Suprapubic skin (tissue), 4 donors: ENCODE data around the gene PIERCE2.
A peak's percentile ranks its signal among the peaks of the same experiment; 100 is the strongest.

Experiments
- EP300 ChIP-seq: sonication (generic); formaldehyde crosslinking; IDR thresholded peaks from one replicate; pipeline ENCODE4 v1.6.1; 2017; ENCODE audit warnings: antibody characterized with exemption
- POLR2AphosphoS5 ChIP-seq, 3 donors: sonication (generic); formaldehyde crosslinking; IDR thresholded peaks; one replicate each; pipeline ENCODE4 v1.6.1; 2017; ENCODE audit warnings: antibody characterized with exemption in 3 of 3
- TF ChIP-seq, protein P1 (sequence below), 2 donors: fragments of 200-600 bp in 1 of 2; fragments of 450-650 bp in 1 of 2; sonication (generic) in 1 of 2; IDR thresholded peaks; one replicate each; pipeline ENCODE4 v1.5.1; 2016 to 2019; ENCODE audit warnings: antibody characterized with exemption in 2 of 2, mild to moderate bottlenecking in 1 of 2, moderate library complexity in 1 of 2

DNA sequence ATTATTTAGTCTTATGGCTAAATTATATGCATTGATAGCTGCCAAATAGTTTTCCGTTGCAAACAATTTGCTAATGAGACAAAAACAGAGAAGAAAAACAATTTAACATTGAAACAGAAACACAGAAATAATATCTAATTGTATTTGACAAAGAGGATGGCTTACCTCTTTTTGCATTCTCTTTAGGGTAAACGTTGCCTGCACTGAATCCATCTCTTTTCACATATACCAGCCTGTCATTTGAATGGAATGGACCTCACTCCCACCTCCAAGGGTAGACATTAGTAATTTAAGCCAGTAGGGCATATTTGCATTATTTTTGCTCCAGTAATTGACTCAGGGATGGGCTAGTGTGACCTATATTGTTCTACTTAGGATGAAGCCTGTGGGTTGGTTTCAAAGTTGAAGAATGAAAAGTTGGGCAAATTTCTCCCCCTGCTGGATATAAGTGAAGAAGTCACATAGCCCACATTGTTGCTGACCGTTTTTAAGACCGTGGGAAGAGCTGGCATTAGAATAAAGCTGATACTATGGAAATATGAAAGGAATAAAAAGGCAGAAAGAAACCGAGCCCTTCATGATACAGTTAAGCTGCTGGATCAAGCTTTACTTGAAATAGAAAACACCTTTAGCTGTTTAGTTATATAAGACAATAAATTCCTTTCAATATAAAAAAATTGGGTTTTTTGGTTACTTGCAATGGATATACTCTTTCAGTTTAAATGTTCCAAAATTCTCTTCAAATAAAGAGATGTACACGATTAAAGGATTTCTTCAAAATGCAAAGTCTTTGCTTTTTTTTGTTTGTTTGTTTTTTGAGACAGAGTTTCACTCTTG is 26.9 kb downstream of the PIERCE2 start:
- TF ChIP-seq, protein P1, sequence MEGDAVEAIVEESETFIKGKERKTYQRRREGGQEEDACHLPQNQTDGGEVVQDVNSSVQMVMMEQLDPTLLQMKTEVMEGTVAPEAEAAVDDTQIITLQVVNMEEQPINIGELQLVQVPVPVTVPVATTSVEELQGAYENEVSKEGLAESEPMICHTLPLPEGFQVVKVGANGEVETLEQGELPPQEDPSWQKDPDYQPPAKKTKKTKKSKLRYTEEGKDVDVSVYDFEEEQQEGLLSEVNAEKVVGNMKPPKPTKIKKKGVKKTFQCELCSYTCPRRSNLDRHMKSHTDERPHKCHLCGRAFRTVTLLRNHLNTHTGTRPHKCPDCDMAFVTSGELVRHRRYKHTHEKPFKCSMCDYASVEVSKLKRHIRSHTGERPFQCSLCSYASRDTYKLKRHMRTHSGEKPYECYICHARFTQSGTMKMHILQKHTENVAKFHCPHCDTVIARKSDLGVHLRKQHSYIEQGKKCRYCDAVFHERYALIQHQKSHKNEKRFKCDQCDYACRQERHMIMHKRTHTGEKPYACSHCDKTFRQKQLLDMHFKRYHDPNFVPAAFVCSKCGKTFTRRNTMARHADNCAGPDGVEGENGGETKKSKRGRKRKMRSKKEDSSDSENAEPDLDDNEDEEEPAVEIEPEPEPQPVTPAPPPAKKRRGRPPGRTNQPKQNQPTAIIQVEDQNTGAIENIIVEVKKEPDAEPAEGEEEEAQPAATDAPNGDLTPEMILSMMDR (IDR thresholded peaks at IDR 0.05) = peak in 1 of 2 donors; percentile 24
- TF ChIP-seq POLR2AphosphoS5 (IDR thresholded peaks at IDR 0.05) (no peak), EP300 (no peak)
